Measurements from ENCODE around the gene TP53I13.

The TP53I13 gene

DNA sequence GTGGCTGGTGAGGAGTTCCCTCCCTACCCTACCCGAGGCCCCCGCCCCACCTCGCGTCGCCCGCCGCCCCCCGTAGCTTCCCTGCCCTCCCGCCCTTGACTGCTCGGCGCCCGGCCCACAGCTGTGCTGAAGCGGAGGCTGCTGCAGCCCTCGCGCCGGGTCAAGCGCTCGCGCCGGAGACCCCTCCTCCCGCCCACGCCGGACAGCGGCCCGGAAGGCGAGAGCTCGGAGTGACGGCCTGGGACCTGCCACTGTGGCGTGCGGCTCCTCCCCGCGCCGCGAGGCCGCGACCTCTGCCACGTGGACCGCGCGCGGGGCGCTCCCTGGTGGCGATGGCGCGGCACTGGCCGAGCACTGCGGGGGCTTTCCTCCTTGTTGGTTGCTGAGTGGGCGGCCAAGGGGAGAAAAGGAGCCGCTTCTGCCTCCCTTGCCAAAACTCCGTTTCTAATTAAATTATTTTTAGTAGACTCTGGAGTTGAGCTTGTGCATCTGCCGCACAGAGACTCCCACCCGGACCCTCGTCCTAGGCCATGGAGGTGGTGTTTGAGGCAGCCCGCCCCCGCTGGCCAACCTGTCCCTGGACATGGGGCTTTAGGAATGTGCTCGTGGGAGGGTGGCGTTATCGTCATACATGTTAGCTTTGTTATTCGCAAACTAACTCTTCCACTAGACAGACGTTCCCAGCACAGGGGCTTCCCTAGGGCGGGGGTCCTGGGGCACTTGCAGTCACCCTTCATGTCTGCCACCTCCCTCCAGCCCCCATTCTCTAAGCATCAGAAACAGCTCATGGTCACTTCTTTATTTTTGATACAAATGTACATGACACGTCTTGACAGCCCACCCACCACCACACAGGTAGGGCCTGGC, 4.4 kb downstream of the TP53I13 start:
- Histone ChIP-seq H3K36me3 (ENCODE audit: insufficient read depth, low read length) (no peaks in the 10 kb centered on the region), H3K9ac (ENCODE audit: low read depth, low read length) (peak overlapping the region; percentile 38; the same call in 1 of the 2 replicates), H3K9me3 (ENCODE audit: control insufficient read depth, insufficient read depth, low read length) (no peaks in the 10 kb centered on the region), H3K4me1 (ENCODE audit: insufficient read depth, low read length) (peaks cover 3% of the 10 kb centered on the region; the same call in 1 of the 2 replicates)

DNA sequence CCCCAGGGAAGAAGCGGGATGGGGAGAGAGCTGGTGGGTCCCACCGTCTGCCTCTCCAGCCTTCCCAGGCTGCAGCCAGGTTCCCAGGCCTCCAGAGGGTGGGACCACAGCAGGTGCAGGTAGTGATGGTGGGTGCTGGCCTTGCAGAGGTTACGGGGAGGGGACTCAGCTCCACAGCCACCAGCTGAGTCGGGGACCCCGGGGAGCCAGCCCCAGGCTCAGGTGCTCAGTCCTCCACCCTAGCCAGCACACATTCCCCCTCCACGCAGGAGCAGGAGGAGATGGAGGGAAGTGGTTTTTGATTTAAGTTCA, 5.0 kb downstream of the TP53I13 start:
- Histone ChIP-seq H3K9ac (ENCODE audit: low read depth, low read length) (no peak overlapping the region), H3K4me1 (ENCODE audit: insufficient read depth, low read length) (peaks cover 3% of the 10 kb centered on the region; the same call in 1 of the 2 replicates), H3K36me3 (ENCODE audit: insufficient read depth, low read length) (no peaks in the 10 kb centered on the region), H3K9me3 (ENCODE audit: control insufficient read depth, insufficient read depth, low read length) (no peaks in the 10 kb centered on the region)

DNA sequence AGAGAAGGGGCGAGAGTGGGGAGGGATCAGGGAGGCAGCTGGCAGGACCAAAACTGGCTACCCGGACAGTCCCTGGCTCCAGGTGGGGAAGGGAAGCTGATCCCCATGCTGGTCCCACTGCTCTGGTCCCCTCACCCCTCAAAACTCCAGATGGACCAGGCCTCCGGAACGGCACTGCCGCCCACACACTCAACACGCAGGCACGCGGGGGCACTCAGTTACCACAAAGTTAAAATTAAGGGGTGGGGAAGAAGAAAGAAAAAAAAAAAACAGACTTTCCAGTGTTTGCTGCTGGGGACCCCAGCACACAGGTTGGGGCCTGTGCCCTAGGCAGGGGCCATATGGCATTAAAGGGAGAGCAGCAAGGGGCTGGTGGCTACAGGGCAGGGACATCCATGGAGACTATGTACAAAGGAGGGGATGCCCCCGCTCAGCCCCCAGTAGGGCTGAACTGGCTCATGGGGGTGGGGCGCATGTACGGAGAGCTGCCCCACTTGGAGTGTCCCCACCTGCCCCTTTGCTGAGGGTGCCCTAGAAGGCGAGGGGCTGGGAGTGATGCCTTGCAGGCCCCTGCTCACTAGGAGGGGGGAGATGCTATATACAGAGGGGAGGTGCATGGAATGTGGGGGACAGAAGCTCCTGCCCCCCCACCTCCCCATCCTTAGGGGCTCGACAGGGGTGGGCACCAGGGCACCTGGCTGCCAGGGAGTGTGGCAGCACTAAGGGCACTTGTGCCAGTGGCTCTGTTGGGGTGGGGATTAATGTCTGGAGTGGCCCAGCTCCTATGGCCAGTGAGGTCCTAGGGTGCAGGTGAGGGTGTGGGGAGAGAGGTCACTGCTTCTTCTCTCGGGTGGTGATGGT, 5.6 kb downstream of the TP53I13 start:
- Histone ChIP-seq H3K36me3 (ENCODE audit: insufficient read depth, low read length) (no peaks in the 10 kb centered on the region), H3K9ac (ENCODE audit: low read depth, low read length) (no peak overlapping the region), H3K9me3 (ENCODE audit: control insufficient read depth, insufficient read depth, low read length) (no peaks in the 10 kb centered on the region), H3K4me1 (ENCODE audit: insufficient read depth, low read length) (peaks cover 3% of the 10 kb centered on the region; the same call in 1 of the 2 replicates)

DNA sequence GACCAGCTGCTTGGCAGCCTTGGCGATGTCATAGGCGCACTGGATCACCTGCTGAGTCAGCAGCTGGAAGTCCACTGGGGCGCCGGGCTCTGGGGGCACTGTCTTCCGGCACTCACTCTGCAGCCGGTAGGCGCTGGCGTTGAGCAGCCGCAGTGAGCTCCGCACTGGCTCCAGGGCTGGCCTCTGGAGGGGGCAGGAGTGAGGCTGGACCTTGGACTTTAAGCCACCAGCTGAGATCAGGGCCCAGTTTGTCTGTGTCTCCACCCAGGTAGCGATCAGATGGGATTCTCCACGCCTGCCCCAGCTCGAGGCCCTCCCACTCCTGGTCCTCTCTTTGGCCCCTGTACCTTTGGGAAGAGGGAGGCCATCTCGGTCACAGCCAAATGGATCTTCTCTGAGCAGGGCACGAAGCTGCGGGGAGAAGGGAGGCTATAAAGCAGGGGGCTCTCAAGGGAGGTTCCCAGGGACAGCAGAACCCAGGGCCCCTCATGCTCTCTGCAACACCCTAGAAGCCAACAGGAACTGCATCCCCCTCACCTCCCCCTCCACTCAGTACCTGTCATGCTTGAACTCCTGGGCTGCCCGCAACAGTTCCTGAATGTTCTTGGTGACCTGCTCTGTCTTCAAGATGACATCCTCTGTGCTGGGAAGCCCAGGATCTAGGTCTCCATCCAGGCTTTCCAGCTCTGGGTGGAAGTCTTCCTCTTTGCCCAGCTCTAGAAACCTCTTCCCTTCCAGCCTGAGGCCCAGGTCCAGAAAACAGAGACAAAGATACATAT, 6.4 kb downstream of the TP53I13 start:
- Histone ChIP-seq H3K9ac (ENCODE audit: low read depth, low read length) (no peak overlapping the region), H3K9me3 (ENCODE audit: control insufficient read depth, insufficient read depth, low read length) (no peaks in the 10 kb centered on the region), H3K36me3 (ENCODE audit: insufficient read depth, low read length) (no peaks in the 10 kb centered on the region), H3K4me1 (ENCODE audit: insufficient read depth, low read length) (peaks cover 3% of the 10 kb centered on the region; the same call in 1 of the 2 replicates)

DNA sequence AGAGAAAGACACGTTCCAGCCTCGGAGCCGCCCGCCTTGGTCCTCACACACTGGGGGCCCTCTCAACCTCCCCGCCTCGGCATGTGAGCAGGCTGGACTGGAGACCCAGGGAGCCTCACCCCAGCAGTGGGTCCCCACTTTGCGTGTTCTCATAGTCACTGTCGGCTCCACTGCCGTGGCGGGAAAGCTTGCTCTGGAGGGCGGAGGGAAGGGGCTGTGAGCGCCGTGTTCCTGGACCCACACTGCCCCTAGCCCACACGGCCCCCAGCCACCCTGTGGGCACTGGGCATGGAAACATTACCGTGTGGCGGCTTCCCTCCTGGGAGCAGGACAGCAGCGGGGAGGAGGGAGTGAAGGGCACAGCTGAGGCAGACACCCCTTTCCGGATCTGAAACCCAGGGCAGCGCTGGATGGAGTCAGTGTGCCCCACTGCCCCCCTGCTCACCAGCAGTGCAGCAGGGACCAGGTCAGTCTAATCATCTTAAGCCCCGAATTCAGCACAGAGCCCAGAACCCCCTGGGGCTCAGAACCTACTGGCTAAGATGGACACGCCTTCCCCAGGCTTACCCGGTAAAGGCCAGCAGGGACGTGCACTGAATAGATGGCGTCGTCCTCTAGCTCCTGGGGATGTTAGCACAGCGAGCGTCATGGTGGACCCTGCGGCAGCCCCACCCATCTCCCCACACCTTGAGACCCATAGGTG, 7.2 kb downstream of the TP53I13 start:
- Histone ChIP-seq H3K9ac (ENCODE audit: low read depth, low read length) (no peak overlapping the region), H3K4me1 (ENCODE audit: insufficient read depth, low read length) (peaks cover 3% of the 10 kb centered on the region; the same call in 1 of the 2 replicates), H3K9me3 (ENCODE audit: control insufficient read depth, insufficient read depth, low read length) (no peaks in the 10 kb centered on the region), H3K36me3 (ENCODE audit: insufficient read depth, low read length) (no peaks in the 10 kb centered on the region)

DNA sequence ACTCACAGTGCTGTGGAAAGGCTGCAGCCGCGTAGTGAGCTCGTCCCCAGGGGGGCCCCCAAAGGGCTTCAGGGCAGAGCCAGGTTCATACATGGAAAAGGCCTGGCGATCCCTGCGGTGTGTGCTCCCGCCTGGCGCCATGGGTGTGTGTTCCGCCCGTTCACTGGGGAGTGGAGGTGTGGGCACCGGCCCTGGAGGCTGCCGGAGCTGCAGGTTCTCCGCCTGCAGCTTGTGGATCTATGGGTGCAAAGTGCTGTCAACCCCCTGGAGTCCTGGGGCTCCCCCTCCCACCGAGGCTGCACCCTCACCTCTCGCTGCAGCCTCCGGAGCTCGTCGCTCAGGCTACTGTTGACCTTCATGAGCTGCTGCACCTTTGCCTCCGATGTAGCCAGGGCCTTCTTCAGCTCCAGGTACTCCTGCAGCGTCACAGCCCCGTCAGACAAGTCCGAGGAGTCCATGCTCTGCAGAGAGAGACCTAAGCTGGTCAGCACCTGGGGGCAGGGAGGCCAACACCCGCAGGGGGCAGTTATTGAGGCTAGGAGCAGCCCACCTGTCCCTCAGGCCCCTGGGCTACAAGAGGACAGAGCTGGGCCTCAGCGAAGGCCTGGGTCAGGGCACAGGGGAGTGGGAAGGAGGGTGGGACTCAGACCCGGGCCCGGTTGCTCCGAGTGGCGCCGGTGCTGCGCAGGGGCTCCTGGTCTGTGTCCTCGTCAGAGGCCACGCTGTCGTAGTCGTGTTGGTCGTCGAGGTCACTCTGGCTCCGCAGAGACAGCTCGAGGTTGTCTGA, 7.9 kb downstream of the TP53I13 start:
- Histone ChIP-seq H3K9me3 (ENCODE audit: control insufficient read depth, insufficient read depth, low read length) (no peaks in the 10 kb centered on the region), H3K4me1 (ENCODE audit: insufficient read depth, low read length) (peaks cover 3% of the 10 kb centered on the region; the same call in 1 of the 2 replicates), H3K9ac (ENCODE audit: low read depth, low read length) (no peak overlapping the region), H3K36me3 (ENCODE audit: insufficient read depth, low read length) (no peaks in the 10 kb centered on the region)

DNA sequence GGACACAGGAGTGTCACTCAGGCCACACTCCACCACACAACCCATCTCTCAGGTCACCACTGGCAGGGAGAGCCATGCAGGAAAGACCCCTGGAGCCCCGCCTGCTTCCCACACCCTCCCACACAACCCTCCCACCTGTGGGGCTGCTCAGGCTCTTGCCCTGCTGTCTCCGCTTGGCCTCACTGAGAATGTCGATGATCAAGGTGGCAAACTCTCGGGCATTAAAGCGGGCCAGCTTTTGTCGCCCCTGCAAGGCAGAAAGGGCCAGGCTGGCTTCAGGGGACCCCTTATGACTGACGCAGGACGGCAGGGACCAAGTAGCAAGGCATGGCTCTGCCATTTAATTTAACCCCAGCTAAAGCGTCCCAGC, 8.5 kb downstream of the TP53I13 start:
- H3K36me3 ChIP-seq (ENCODE audit: insufficient read depth, low read length): no peaks in the 10 kb centered on the region
- peaks cover 3% of the 10 kb centered on the region; the same call in 1 of the 2 replicates for H3K4me1 ChIP-seq (ENCODE audit: insufficient read depth, low read length)
- H3K9me3 ChIP-seq (ENCODE audit: control insufficient read depth, insufficient read depth, low read length): no peaks in the 10 kb centered on the region
- no peak overlapping the region for H3K9ac ChIP-seq (ENCODE audit: low read depth, low read length)

DNA sequence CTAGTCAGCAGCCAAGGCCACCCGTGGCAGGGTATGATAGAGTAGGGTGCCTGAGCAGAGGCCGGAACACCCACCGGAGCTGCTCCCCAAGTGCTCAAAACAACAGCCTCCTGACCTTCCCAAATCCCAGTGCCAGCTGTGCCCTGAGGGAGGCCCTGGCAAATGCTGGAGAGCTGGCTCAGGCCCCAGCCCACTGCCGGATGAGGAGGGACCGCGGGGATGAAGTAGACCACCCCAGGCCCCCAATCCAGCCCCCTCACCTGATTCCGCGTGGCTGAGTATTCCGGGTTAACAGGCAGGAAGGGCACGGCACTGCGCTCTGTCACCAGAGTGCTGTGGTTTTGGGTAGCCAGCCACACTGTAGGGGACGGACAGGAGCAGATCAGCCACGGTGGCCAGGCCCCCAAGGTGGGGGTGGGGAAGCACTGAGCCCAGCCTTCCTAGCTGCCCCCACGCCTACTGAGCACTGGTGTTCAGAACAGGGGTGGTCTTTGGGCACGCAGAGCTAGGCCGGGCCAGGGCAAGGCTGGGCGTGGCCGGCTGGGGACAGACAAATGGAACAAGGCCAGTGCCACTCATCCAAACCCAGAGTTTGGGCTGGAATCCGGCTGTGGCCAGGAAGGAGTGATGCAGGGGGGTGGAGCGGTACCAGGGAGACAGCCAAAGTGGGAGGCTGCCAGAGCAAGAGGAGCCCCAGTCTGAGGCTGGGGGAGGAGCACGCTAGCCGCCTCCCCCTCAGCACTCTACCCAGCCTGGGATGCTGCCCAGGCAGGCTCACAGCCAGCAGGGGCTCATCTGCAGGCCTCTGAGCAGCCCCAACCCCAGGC, 9.1 kb downstream of the TP53I13 start:
- Histone ChIP-seq H3K9ac (ENCODE audit: low read depth, low read length) (no peak overlapping the region), H3K36me3 (ENCODE audit: insufficient read depth, low read length) (no peaks in the 10 kb centered on the region), H3K9me3 (ENCODE audit: control insufficient read depth, insufficient read depth, low read length) (no peaks in the 10 kb centered on the region), H3K4me1 (ENCODE audit: insufficient read depth, low read length) (no peaks in the 10 kb centered on the region; the same call in 1 of the 2 replicates)

DNA sequence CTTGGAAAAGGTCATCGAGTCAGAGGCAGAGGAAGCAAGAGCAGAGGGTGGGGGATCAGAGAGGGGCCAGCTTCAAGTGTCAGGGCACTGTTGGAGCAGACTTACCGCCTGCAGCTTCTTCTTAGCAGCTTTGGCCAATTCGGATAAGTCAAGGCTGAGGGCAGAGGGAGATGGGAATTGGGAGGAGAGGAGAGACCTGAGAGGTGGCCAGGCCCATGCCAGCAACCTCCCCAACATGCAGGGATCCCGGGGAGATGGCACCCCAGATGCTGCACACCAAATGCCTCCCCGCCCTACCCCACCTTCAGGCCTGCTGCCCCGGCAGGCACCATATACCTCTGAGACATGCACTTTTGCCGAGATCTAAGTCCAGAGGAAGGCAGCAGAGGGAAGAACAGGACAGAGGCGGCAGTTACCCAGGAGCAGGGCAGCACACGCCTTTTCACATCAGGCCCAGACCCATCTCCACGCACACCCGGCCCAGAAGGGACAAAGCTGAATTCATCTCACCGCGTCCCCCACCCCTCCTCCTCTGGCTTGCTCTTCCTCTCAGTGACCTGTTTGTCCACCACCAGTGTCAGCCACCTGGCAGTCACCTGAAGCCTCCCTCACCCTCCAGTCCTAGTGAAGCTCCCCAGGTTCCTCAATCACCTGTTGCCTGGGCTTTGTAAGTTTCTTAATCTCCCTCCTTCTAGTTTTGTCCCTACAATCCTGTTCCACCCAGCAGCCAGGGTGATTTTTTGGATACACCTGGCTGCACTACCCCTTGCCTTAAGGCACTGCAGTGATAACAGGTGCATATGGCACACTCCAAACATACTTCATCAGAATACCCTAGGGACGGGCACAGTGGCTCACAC, 10.4 kb downstream of the TP53I13 start:
- no peaks in the 10 kb centered on the region for H3K36me3 ChIP-seq (ENCODE audit: insufficient read depth, low read length)

DNA sequence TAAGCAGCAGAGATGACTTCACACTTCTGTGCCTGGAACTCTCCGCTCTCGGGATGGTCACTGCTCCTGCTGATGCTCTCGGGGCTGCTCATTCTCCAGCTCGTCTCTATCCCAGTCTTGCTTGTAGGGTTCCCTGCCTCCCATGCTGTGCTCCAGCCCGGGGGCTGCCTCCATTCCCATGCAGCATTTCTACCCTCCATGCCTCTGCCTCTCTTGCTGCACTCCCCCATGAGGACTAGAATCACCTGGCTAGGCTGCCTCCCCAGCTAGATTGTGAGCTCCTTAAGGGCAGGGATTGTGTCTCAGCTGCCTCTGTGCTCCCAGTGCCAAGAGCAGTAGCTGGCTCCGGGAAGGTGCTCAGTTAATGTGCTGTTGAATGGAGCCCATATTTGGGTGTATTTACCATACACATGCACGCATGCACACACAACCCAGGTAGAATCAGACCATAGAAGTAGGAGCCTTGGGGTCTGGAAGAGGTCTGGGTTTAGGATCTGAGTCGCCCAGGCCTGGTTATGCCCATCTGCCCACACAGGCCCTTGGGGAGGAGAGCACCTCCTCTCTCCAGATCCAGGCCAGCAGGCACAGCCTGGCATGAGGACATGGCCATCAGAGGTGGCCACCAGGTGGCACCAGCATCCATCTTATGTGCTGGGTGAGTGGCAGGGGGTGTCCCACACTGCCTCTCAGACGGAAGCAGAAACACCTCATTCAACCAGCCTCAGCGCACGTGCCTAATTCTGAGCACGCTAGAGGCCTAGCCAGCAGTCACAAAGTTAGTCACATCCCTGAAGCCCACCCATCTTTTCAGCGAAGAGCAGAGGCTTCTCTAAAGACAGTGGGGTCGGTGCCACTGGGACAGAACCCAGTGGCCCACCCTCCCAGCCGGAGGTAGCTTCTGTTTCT, 11.6 kb downstream of the TP53I13 start:
- no peak overlapping the region for H3K9ac ChIP-seq (ENCODE audit: low read depth, low read length)
- H3K9me3 ChIP-seq (ENCODE audit: control insufficient read depth, insufficient read depth, low read length): no peaks in the 10 kb centered on the region
- peaks cover 10% of the 10 kb centered on the region; the same call in 1 of the 2 replicates for H3K4me1 ChIP-seq (ENCODE audit: insufficient read depth, low read length)
- H3K36me3 ChIP-seq (ENCODE audit: insufficient read depth, low read length): no peaks in the 10 kb centered on the region

More for the DNA sequence above, 10.4 kb downstream of the TP53I13 start:
- Histone ChIP-seq H3K9ac (ENCODE audit: low read depth, low read length) (no peak overlapping the region), H3K4me1 (ENCODE audit: insufficient read depth, low read length) (no peaks in the 10 kb centered on the region), H3K9me3 (ENCODE audit: control insufficient read depth, insufficient read depth, low read length) (no peaks in the 10 kb centered on the region)

DNA sequence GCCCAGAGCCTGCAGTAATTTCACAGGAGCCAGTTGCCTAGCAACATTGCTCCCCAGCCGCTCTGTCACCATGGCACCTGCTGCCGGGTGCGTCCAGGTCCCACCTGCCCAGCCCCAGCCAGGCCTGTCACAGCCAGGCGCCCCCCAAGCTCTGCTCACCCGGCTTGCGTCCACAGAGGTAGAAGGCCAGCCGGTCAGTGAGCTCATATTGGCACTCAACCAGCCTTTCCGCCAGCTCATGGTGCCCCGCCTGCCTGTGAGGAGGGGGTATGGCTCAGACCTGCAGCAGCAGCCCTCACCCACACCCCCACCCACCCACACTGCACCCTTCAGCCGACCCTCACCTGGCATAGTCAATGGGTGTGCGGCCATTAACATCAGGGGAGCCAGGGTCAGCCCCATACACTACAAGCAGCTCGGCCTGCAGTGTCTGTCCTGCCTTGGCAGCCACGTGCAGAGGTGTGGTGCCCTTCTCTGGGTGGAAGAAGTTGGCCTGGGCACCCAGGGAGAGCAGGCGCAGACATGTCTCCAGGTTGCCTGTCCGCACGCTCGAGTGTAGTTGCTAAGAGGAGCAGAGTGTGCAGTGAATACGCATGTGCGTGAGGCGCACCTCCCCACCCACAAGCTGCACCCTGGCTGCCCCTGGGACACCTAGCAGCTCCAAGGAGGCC, 13.2 kb downstream of the TP53I13 start:
- Histone ChIP-seq H3K36me3 (ENCODE audit: insufficient read depth, low read length) (no peaks in the 10 kb centered on the region), H3K9ac (ENCODE audit: low read depth, low read length) (no peak overlapping the region), H3K4me1 (ENCODE audit: insufficient read depth, low read length) (peaks cover 15% of the 10 kb centered on the region; the same call in 1 of the 2 replicates), H3K9me3 (ENCODE audit: control insufficient read depth, insufficient read depth, low read length) (no peaks in the 10 kb centered on the region)
